Cardiac fibroblast (primary cell): ENCODE results near the gene DOCK4.

Experiments used
- DNase-seq, 2 donors: peaks; one replicate each; pipeline versions ENCODE4 v3.0.0 to v3.0.0-alpha.2; 2010; ENCODE audit warnings: low read depth in 2 of 2
- H3K4me3 ChIP-seq, 2 donors: replicated peaks in 1 of 2; 1 replicate in 1 of 2; 2 replicates in 1 of 2; pipeline ENCODE4 v1.5.1; 2011; ENCODE audit warnings: low read depth in 2 of 2, low read length in 2 of 2, mild to moderate bottlenecking in 2 of 2, moderate library complexity in 1 of 2
- TF ChIP-seq, protein P1 (sequence below): IDR thresholded peaks from one replicate; pipeline ENCODE4 v1.5.1; 2011; ENCODE audit warnings: low read depth, mild to moderate bottlenecking, low read length, inconsistent platforms

Gene DOCK4

DNA sequence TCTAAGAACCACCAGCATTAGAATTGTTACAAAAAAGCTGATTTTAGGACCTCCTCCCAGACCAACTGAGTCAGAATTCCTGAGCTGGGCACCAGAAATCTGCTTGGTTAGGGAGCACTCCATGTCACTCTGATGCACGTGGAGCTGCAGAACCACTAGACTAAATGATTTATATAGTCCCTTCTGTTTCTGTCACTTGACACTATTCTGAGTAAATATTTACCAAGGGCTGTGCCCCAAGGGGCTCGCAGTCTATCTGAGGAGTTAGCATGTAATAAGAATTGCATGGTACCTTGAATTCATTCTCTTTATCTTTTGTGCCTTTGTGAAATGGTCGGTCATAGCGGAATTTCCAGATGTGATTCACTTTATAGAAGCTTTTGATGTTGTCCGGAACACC lies 447.9 kb downstream of the DOCK4 start:
- TF ChIP-seq, protein P1, sequence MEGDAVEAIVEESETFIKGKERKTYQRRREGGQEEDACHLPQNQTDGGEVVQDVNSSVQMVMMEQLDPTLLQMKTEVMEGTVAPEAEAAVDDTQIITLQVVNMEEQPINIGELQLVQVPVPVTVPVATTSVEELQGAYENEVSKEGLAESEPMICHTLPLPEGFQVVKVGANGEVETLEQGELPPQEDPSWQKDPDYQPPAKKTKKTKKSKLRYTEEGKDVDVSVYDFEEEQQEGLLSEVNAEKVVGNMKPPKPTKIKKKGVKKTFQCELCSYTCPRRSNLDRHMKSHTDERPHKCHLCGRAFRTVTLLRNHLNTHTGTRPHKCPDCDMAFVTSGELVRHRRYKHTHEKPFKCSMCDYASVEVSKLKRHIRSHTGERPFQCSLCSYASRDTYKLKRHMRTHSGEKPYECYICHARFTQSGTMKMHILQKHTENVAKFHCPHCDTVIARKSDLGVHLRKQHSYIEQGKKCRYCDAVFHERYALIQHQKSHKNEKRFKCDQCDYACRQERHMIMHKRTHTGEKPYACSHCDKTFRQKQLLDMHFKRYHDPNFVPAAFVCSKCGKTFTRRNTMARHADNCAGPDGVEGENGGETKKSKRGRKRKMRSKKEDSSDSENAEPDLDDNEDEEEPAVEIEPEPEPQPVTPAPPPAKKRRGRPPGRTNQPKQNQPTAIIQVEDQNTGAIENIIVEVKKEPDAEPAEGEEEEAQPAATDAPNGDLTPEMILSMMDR: no peak
- no peak overlapping the region for H3K4me3 ChIP-seq
- no peak for DNase-seq

DNA sequence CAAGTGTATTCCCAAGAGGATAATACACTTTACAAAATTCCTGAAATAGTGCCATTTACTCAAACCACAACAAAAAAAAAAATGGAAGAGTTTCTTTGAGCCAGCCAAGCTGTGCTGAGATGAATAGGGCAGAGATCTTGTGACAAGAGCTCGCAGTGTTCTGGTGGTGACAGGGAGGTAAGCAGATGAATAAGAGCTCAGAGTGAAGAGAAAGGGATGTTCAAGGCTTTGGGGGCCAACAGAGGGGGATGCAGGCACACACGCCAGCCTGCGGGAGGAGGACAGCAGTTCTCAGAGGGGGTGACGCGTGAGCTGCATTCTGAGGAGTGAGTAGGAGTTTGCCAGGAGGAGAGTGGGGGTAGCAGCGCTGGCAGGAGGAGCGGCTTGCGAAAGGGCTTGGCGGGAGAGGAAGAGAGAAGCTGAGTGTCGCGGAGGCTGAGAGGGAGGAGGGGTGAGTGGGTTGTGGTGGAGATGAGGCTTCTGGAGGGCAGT lies 449.5 kb downstream of the DOCK4 start:
- peak overlapping the region; percentile 16 to 17 for H3K4me3 ChIP-seq
- DNase-seq: peak; percentile 81 to 93
- TF ChIP-seq, protein P1: no peak

GRCh38 chr7:111755383-111755782 lies 450.8 kb downstream of the DOCK4 start:
- no peak overlapping the region for H3K4me3 ChIP-seq
- TF ChIP-seq, protein P1: no peak
- DNase-seq: no peak

DNA sequence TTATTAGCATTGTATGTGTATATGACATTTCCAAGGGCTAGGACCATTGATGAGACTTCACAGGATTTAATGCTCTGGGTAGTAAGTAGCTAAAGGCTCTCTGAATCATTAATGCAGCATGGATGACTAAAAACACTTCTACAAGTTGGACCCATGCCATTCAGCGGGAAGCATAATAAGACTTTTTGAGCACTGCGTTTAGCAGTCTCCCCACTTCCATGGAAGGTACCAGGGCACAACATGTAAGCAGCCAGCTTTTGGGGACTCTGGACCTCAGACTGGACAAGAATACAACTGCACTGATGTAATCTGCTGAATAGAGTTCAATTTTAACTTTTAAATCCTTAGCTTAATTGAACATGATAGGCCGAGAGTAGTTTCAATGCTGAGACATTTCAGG lies 452.2 kb downstream of the DOCK4 start:
- H3K4me3 ChIP-seq: no peak overlapping the region
- DNase-seq: peak in 1 of 2 donors; percentile 36
- TF ChIP-seq, protein P1: no peak

GRCh38 chr7:111752022-111752582 lies 454.1 kb downstream of the DOCK4 start:
- TF ChIP-seq, protein P1: peak; percentile 96
- peak; percentile 70 to 75 for DNase-seq

GRCh38 chr7:111750878-111751277 lies 455.3 kb downstream of the DOCK4 start:
- no peak for DNase-seq
- TF ChIP-seq, protein P1: no peak
- H3K4me3 ChIP-seq: no peak overlapping the region

More at GRCh38 chr7:111752022-111752582, 454.1 kb downstream of the DOCK4 start:
- H3K4me3 ChIP-seq: no peak overlapping the region

- peak in 1 of 2 donors; percentile 26 for DNase-seq
- TF ChIP-seq, protein P1: no peak
- no peak overlapping the region for H3K4me3 ChIP-seq
These were observed 456.0 kb downstream of the DOCK4 start for GRCh38 chr7:111750228-111750627.
